ENCODE results near the gene PADI3.
"Not testable (repeated sequence)": the region's sequence is repeated elsewhere in the genome, so short reads cannot be mapped to it uniquely, and the experiment has no call there.

The PADI3 gene

DNA sequence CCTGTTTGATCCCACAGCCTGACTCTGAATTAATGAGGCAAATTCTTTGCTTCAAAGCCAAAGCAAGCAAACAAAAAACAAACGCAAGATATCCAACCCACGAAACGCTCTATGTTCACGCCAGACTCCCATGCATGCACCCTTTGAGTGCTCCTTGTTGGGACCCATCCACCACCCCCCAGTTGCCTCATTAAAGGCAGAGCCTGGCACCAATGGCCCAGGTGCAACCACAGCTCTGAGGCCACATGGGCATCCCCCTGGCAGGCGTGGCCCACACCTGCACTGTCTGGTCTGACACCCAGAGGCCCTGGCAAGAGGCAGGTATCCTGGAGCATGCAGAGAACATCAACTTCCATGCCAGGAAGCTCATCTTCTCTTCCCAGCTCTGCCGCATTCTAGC lies 58.0 kb downstream of the PADI3 start:
- no peak for DNase-seq

DNA sequence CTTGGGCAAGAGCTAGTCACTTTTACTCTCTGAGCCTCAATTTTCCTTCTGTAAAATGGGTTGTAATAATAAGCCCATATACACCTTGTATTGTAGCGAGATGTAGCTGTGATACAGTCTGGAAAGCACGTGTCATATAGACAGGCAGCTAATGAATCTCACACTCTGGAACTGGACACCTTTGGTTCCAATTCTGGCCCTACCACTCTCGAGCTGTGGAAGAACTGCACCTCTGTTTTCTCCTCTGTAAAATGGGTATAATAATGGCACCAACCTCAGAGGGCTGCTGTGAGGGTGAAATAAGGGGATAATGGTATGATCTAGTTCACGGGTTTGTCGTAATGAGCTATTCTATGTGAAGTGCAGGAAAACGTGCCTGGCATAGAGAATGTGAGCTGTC lies 58.4 kb downstream of the PADI3 start:
- DNase-seq = no peak

GRCh38 chr1:17307946-17308345 lies 59.0 kb downstream of the PADI3 start, which contains the start of gene PADI4:
Gene PADI4 (plus strand): TSS chr1:17308197. CDS start chr1:17308223, 26 bp downstream.
- DNase-seq = no peak

DNA sequence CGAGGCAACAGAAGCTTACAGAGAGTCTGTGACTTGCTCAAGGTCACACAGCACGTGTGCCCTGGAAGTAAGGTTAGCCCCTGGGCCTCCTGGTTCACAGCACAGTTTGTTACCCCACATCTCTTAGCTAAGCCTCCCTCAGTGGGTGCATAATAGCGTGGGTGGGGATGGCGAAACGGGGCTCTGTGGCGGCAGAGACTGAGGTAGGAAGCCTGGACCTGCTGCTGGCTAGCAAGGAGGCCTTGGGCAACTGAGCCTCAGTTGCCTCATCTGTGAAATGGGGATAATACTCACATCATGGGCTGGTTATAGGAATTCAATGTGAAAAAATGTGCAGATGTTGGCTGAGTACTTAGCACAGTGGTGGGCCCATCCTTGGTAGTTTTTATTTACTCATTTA lies 59.7 kb downstream of the PADI3 start:
- no peak for DNase-seq

DNA sequence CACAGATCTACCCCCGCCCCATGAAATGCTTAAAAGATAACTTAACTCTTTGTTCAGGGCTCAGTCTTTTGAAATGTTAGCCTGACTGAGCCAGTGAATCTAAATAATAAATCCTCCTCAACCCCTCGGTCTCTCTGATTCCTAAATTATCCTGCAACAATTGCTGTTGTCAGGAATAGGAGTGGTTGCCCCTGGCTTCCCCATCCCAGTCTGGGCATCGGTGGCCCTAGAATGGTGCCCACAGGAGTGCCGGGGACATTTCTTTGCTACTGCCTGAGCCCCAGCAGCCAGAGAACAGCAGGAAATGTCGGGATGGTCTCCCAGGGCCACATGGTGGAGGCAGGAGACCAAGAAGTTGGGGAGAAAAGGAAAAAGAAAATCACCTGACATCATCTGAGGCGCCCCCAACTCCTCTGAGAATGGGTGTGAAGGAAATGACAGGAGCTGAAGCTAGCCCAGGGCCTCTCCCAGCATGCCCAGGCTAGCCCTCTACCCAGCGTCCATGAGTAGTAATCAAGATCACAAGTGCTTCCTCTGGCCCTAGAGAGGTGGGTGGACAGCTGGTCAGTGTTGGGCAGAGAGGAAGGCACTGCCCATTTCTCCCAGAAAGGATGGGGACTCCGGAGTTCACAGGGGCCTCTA lies 60.6 kb downstream of the PADI3 start:
- DNase-seq = no peak

DNA sequence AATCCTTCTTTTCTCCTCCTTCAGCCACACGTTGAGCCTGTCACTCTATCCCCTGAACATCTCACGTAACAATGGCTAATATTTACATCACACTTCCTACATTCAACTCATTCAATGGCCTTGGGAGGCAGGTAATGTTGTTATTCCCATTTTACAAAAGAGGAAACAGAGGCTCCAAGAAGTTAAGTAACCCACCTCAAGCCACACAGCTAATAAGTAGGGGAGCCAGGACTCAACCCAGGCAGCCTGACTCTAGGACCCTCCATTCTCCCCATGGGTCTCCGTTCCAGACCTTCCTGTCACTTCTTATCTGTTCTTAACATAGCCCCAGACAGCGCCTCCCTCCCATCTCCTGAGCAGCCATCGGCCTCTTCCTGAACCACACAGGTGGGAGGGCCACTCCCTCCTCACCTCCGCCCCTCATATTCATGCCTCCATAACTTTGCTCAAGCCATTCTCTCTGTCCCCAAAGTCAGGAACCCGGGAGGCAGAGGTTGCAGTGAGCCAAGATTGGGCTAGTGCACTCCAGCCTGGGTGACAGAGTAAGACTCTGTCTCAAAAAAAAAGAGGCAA lies 61.3 kb downstream of the PADI3 start:
- DNase-seq = no peak

GRCh38 chr1:17313530-17314309 lies 64.8 kb downstream of the PADI3 start:
- DNase-seq = no peak

GRCh38 chr1:17314491-17314971 lies 65.6 kb downstream of the PADI3 start:
- no peak for DNase-seq

DNA sequence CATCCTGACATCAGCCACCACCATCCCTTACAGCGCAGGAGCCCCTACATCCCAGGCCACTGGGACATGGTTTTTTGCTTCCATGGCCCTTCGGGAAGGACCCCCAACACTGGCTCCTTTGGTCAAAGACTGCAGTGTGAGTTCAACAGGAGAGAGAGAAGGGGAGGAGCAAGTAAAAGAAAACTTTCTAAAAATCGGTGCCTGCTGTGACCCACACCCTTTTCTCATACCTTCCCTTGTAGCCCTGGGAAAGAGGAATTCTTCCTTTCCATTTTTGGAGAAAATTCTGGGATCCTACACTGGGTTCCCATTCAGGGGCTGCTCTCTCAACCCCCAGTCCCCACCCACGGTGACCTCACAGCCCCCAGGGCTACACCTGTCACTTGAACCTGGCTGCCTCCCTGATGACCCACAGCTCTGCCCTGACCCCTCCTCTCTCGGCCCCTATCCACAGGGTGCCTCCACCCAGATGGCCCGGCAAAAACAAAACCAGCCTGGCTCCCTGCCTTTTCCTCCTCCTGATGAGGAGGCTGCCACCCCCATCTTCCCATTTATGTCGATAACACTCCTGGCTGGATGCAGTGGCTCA lies 66.7 kb downstream of the PADI3 start:
- DNase-seq = no peak

- no peak for DNase-seq
Observed at GRCh38 chr1:17316704-17317103, 67.8 kb downstream of the PADI3 start.

- no peak for DNase-seq
Observed at GRCh38 chr1:17318262-17318661, 69.4 kb downstream of the PADI3 start.

DNA sequence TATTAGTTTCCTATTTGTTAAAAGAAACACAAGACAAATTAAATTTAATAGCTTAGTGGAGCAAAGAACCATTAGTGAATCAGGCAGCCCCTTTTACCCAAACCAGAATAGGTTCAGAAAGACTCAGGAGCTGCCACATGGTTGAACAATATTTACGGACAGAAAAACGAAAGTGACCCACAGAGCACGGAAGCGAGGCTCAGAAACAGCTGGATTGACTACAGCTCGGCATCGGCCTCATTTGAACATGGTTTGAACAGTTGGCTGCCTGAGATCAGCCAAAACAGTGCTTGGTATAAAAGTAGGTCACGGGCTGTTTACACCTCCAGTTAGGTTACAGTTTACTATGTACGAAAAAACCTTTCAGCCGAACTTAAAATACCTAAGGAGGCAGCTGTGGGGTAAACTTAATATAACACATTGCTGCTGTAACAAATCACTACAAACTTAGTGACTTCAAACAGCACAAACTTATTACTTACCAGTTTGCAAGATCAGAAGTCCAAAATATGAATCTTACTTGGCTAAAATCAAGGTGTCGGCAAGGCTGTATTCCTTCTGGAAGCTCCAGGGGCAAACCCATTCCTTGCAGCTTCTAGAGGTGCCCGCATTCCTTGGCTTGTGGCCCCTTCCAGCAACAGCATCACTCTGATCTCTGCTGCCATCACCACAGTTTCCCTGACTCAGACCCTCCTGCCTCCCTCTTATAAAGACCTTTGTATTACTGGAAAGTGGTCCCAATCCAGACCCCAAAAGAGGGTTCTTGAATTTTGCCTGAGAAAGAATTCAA lies 70.9 kb downstream of the PADI3 start:
- DNase-seq = no peak

- DNase-seq = not testable (repeated sequence)
Observed at GRCh38 chr1:17321857-17322390, 73.0 kb downstream of the PADI3 start.

GRCh38 chr1:17328855-17329254 lies 80.0 kb downstream of the PADI3 start:
- DNase-seq = no peak

- no peak for DNase-seq
Observed at GRCh38 chr1:17329610-17330009, 80.7 kb downstream of the PADI3 start.

DNA sequence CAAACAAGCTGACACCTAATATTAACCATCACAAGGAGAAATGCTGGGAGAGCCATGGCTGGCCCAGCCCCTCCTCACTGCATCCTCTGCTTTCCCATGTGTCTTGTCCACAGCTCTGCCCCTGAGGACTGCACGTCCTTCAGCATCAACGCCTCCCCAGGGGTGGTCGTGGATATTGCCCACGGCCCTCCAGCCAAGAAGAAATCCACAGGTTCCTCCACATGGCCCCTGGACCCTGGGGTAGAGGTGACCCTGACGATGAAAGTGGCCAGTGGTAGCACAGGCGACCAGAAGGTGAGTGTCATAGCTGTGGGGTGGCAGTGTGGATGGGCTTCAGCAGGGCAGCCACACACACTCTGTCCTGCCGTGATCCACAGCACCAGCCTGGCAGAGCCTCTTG lies 82.0 kb downstream of the PADI3 start:
- DNase-seq = no peak

DNA sequence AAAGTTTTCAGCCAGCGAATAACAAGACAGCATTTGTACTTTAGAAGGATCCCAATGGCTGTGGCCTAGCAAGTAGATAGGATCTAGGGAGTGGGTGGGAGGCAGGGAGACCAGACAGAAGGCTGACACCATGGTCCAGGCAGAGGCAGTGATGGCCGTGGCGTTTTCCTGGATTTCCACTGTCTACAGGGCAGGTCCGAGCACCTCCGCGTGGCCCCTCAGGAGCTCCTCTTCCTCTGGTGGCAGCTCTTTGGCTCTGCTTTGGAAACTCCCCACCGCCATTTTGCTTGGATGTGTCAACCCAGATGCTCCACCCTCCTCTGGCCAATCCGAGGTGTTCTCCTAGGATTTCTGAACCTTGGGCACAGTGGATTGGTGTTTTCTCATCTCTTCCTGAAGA lies 84.2 kb downstream of the PADI3 start:
- no peak for DNase-seq
